ENCODE results near the gene FAM193B. TPM values are rescaled to one million over a fixed set of nuclear protein-coding genes. Genes with fewer than 3 reads are reported as not detected.

Gene FAM193B
- total RNA-seq, 1 donor from 2014 or later: 103 TPM

DNA sequence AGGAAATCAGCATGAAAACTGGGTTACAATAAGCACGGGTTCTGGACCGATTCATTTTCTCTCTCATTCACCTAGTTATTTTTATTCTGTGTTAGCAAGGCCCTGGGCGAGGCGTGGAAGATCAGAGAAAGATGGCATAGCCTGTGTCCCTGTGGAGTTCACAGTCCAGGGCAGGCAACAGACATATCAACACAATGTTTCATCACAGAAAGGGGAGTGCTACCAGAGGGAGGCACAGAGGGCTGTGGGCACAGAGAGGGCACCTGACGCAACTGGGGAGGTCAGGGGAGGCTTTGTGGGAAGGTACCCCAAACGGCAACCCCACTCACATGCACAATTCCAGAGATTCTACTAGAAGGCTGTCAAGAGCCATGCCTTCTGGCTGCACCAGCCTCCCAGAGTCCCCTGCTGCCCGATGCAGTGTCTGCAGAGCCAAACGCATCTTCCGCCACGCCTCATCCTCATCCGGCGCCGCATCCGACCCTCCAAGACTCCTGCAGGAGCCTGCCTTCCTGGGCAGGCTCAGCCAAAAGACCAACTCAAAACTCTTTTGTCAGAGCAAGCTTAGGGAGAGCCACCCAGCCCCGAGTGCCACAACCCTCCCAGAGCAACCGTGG, 1.4 kb downstream of the FAM193B start:
- Mint-ChIP-seq H3K27me3 (no peaks in the 10 kb centered on the region), H3K9me3 (no peaks in the 10 kb centered on the region), H3K4me3 (peak overlapping the region; percentile 91), H3K36me3 (peaks cover 13% of the 10 kb centered on the region), H3K4me1 (ENCODE audit: unreplicated experiment) (peaks cover 37% of the 10 kb centered on the region), H3K27ac (peak overlapping the region; percentile 56)
- TF ChIP-seq, protein P1, sequence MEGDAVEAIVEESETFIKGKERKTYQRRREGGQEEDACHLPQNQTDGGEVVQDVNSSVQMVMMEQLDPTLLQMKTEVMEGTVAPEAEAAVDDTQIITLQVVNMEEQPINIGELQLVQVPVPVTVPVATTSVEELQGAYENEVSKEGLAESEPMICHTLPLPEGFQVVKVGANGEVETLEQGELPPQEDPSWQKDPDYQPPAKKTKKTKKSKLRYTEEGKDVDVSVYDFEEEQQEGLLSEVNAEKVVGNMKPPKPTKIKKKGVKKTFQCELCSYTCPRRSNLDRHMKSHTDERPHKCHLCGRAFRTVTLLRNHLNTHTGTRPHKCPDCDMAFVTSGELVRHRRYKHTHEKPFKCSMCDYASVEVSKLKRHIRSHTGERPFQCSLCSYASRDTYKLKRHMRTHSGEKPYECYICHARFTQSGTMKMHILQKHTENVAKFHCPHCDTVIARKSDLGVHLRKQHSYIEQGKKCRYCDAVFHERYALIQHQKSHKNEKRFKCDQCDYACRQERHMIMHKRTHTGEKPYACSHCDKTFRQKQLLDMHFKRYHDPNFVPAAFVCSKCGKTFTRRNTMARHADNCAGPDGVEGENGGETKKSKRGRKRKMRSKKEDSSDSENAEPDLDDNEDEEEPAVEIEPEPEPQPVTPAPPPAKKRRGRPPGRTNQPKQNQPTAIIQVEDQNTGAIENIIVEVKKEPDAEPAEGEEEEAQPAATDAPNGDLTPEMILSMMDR (conservative IDR thresholded peaks at IDR 0.05): no peak
- DNase-seq (ENCODE audit: extremely low spot score, unreplicated experiment): no peak

DNA sequence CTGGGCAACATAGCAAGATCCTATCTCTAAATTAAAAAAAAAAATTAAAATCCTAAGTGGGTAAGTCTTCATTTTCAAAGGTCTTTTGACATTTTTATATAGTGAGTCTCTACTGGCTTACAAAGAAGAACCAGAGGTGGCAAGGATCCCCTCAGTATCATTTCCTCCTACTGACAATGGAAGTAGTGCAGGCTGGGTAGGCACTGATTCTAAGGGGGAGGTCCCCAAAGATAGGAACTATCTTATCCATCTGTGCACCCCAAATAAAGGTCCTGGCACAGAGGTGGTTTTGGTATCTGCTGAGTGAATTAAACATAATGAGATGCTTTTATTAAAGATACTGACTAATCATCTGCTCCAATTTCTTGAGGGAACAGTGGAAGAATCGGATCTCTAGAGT, 4.2 kb downstream of the FAM193B start:
- Mint-ChIP-seq H3K27ac (no peak overlapping the region), H3K4me3 (no peak overlapping the region), H3K27me3 (no peaks in the 10 kb centered on the region), H3K9me3 (no peaks in the 10 kb centered on the region), H3K4me1 (ENCODE audit: unreplicated experiment) (peaks cover 43% of the 10 kb centered on the region), H3K36me3 (peaks cover 18% of the 10 kb centered on the region)
- DNase-seq (ENCODE audit: extremely low spot score, unreplicated experiment): no peak
- TF ChIP-seq, protein P1 (conservative IDR thresholded peaks at IDR 0.05): no peak

DNA sequence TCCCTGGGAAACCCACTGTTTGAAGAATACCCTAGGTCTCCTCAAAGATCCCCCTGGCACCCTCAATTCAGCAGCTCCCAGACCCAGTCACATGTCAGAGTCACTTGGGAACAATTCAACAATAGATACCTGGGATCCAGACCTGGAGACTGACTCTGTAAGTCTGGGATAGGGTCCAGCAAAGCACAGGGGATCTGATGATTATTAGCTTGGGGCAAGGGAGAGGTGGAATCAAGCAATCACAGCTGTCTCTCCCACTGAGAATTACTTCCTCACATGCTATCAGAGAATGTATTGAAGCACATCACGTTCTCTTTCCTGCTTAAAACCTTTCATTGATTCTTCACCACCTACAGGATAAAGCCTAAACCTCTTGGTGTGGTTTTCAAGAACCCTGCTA, 5.9 kb downstream of the FAM193B start:
- H3K27ac Mint-ChIP-seq: no peak overlapping the region
- TF ChIP-seq, protein P1 (conservative IDR thresholded peaks at IDR 0.05): no peak
- peaks cover 43% of the 10 kb centered on the region for H3K4me1 Mint-ChIP-seq (ENCODE audit: unreplicated experiment)
- H3K27me3 Mint-ChIP-seq: no peaks in the 10 kb centered on the region
- H3K9me3 Mint-ChIP-seq: no peaks in the 10 kb centered on the region
- H3K36me3 Mint-ChIP-seq: peaks cover 18% of the 10 kb centered on the region
- H3K4me3 Mint-ChIP-seq: no peak overlapping the region
- no peak for DNase-seq (ENCODE audit: extremely low spot score, unreplicated experiment)

DNA sequence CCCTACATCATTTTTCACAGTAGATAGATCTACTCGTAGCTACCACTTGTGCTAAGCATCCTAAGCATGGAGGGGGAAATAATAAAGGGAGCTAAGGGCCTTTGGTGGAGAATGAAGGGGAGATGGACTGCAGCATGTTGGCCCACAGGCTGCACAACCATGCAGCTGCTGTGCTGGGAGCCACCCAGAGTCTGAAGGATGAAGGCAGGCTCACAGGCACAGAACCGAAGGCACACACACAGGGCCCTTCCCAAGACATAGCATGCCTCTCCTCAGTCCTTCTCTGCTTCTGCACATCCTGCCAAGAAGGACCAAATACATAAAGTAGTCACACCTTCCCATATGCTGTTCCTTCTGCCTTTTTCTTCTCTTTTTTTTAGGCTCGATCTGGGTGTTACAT, 6.6 kb downstream of the FAM193B start:
- H3K9me3 Mint-ChIP-seq: no peaks in the 10 kb centered on the region
- H3K36me3 Mint-ChIP-seq: peaks cover 19% of the 10 kb centered on the region
- no peaks in the 10 kb centered on the region for H3K27me3 Mint-ChIP-seq
- DNase-seq (ENCODE audit: extremely low spot score, unreplicated experiment): no peak
- H3K4me3 Mint-ChIP-seq: no peak overlapping the region
- TF ChIP-seq, protein P1 (conservative IDR thresholded peaks at IDR 0.05): no peak
- H3K27ac Mint-ChIP-seq: no peak overlapping the region
- H3K4me1 Mint-ChIP-seq (ENCODE audit: unreplicated experiment): peaks cover 37% of the 10 kb centered on the region

DNA sequence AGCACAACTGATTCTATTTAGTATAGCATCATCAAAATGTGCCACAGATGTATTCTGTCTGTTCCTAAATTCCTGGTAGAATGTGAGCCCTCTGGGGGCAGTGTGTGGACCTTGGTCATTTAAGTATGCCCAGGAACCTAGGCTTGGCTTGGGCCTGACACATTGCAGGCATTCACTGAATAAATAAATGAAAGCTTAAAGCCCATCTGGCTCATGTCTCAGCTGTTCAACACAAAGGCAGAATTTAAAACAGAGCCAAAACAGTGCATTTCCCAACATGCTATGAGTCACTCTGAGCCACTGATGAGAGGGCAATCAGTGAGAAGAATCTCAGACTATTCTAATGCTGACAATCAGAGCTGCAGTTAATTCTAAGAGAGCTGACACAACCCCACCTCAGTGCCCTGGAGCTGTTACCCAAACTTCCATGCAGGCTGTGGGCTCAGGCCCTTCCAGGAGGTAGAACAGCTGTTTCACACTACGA, 8.1 kb downstream of the FAM193B start:
- H3K36me3 Mint-ChIP-seq: peaks cover 21% of the 10 kb centered on the region
- H3K9me3 Mint-ChIP-seq: no peaks in the 10 kb centered on the region
- DNase-seq (ENCODE audit: extremely low spot score, unreplicated experiment): no peak
- no peak overlapping the region for H3K4me3 Mint-ChIP-seq
- peak overlapping the region; percentile 90 for H3K27ac Mint-ChIP-seq
- peaks cover 29% of the 10 kb centered on the region for H3K4me1 Mint-ChIP-seq (ENCODE audit: unreplicated experiment)
- H3K27me3 Mint-ChIP-seq: no peaks in the 10 kb centered on the region
- TF ChIP-seq, protein P1 (conservative IDR thresholded peaks at IDR 0.05): no peak

Measured in type B pancreatic cell (in vitro differentiated cells).